H1 (cell line): ENCODE results near the gene PCF11. TPM values are rescaled to one million over a fixed set of nuclear protein-coding genes. Genes with fewer than 3 reads are reported as not detected.

Experiments
- CTBP2 ChIP-seq: IDR thresholded peaks from 2 replicates; pipeline ENCODE4 v1.7.0; 2011; ENCODE audit warnings: borderline replicate concordance, mild to moderate bottlenecking, moderate library complexity, mixed read lengths, low read length; ENCODE audit not compliant: insufficient read depth, insufficient read length
- EGR1 ChIP-seq: IDR thresholded peaks from 2 replicates; pipeline ENCODE4 v1.6.1; 2011; ENCODE audit warnings: low read depth, low read length, borderline replicate concordance
- EP300 ChIP-seq, 2 experiments: IDR thresholded peaks; 1 replicate in 1 of 2; 2 replicates in 1 of 2; pipeline ENCODE4 v1.6.1; 2011 to 2012; ENCODE audit warnings: low read depth in 2 of 2, low read length in 2 of 2, mild to moderate bottlenecking in 2 of 2, borderline replicate concordance in 1 of 2, inconsistent platforms in 1 of 2, moderate library complexity in 1 of 2
- HDAC6 ChIP-seq: IDR thresholded peaks from one replicate; pipeline ENCODE4 v1.7.1; 2012; ENCODE audit warnings: low read depth, mild to moderate bottlenecking, inconsistent platforms, low read length, moderate library complexity
- POLR2AphosphoS5 ChIP-seq: IDR thresholded peaks from 2 replicates; pipeline ENCODE4 v1.6.1; 2011; ENCODE audit warnings: low read depth, low read length
- SP4 ChIP-seq: IDR thresholded peaks from 2 replicates; pipeline ENCODE4 v1.6.1; 2012; ENCODE audit warnings: low read length, inconsistent platforms
- polyA plus RNA-seq, 7 experiments: library from polyadenylated mRNA; depleted of rRNA in 3 of 7; stranded (reverse) in 5 of 7; unstranded in 2 of 7; fragments of >200 nt in 5 of 7; fragments of 200-250 nt in 2 of 7; gene quantifications; 1 replicate in 5 of 7; 2 replicates in 1 of 7; 4 replicates in 1 of 7; pipeline versions ENCODE4 v1.2.1 to v1.2.3, GENCODE V29; 2011 to 2013; ENCODE audit warnings: missing spikeins in 2 of 7, mixed read lengths in 2 of 7
- total RNA-seq: library from RNA; stranded (reverse); fragmentation: NEBNext Ultra II Directional; extraction: Animal tissue kit (Norgen Biotek cat#: 25700); gene quantifications from 2 replicates; pipeline ENCODE4 v1.2.1, GENCODE V29; 2021
- TF ChIP-seq, protein P1 (sequence below): fragments of 300-600 bp; sonication (generic); IDR thresholded peaks from 2 replicates; pipeline ENCODE4 v1.7.1; 2012; ENCODE audit warnings: low read length, moderate library complexity, mild to moderate bottlenecking, inconsistent platforms; ENCODE audit not compliant: insufficient replicate concordance
- TF ChIP-seq, protein P2 (sequence below): IDR thresholded peaks from 2 replicates; pipeline ENCODE4 v1.6.1; 2011; ENCODE audit warnings: low read length, improper control_type of control experiment

Gene PCF11
- total and polyA plus RNA-seq, 2 of the 8 experiments (the other 6 are each of a cell fraction or from before 2014, with no cell fraction given), result 25.1 to 47.7 TPM

DNA sequence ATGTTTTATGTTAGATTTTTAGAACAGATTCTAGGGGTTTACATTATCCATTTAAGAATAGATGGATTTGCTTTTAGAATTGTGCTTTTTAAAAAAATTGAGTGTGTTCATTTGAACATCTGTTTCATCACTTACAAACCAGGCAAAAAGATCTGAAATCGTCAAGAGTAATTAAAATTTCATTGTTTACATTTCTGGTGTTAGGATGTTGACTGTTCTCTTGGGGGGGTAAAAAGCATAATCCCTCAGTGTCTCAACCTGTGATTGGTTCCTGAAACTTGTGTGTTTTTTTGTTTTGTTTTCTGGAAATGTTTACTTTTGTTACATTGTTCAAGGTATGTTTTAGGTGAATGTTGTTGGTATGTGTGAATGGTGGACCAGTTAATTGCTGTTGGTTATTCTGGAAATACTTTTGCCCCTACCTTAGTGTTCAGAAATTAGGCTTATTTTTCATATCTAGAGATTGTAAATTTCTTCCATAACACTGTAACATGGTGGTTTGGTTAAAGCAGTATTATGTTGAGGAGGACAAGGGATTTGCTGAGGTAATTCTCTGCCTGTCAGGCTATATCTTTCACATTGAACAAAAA is 4.8 kb downstream of the PCF11 start (continued):
- TF ChIP-seq, protein P1, sequence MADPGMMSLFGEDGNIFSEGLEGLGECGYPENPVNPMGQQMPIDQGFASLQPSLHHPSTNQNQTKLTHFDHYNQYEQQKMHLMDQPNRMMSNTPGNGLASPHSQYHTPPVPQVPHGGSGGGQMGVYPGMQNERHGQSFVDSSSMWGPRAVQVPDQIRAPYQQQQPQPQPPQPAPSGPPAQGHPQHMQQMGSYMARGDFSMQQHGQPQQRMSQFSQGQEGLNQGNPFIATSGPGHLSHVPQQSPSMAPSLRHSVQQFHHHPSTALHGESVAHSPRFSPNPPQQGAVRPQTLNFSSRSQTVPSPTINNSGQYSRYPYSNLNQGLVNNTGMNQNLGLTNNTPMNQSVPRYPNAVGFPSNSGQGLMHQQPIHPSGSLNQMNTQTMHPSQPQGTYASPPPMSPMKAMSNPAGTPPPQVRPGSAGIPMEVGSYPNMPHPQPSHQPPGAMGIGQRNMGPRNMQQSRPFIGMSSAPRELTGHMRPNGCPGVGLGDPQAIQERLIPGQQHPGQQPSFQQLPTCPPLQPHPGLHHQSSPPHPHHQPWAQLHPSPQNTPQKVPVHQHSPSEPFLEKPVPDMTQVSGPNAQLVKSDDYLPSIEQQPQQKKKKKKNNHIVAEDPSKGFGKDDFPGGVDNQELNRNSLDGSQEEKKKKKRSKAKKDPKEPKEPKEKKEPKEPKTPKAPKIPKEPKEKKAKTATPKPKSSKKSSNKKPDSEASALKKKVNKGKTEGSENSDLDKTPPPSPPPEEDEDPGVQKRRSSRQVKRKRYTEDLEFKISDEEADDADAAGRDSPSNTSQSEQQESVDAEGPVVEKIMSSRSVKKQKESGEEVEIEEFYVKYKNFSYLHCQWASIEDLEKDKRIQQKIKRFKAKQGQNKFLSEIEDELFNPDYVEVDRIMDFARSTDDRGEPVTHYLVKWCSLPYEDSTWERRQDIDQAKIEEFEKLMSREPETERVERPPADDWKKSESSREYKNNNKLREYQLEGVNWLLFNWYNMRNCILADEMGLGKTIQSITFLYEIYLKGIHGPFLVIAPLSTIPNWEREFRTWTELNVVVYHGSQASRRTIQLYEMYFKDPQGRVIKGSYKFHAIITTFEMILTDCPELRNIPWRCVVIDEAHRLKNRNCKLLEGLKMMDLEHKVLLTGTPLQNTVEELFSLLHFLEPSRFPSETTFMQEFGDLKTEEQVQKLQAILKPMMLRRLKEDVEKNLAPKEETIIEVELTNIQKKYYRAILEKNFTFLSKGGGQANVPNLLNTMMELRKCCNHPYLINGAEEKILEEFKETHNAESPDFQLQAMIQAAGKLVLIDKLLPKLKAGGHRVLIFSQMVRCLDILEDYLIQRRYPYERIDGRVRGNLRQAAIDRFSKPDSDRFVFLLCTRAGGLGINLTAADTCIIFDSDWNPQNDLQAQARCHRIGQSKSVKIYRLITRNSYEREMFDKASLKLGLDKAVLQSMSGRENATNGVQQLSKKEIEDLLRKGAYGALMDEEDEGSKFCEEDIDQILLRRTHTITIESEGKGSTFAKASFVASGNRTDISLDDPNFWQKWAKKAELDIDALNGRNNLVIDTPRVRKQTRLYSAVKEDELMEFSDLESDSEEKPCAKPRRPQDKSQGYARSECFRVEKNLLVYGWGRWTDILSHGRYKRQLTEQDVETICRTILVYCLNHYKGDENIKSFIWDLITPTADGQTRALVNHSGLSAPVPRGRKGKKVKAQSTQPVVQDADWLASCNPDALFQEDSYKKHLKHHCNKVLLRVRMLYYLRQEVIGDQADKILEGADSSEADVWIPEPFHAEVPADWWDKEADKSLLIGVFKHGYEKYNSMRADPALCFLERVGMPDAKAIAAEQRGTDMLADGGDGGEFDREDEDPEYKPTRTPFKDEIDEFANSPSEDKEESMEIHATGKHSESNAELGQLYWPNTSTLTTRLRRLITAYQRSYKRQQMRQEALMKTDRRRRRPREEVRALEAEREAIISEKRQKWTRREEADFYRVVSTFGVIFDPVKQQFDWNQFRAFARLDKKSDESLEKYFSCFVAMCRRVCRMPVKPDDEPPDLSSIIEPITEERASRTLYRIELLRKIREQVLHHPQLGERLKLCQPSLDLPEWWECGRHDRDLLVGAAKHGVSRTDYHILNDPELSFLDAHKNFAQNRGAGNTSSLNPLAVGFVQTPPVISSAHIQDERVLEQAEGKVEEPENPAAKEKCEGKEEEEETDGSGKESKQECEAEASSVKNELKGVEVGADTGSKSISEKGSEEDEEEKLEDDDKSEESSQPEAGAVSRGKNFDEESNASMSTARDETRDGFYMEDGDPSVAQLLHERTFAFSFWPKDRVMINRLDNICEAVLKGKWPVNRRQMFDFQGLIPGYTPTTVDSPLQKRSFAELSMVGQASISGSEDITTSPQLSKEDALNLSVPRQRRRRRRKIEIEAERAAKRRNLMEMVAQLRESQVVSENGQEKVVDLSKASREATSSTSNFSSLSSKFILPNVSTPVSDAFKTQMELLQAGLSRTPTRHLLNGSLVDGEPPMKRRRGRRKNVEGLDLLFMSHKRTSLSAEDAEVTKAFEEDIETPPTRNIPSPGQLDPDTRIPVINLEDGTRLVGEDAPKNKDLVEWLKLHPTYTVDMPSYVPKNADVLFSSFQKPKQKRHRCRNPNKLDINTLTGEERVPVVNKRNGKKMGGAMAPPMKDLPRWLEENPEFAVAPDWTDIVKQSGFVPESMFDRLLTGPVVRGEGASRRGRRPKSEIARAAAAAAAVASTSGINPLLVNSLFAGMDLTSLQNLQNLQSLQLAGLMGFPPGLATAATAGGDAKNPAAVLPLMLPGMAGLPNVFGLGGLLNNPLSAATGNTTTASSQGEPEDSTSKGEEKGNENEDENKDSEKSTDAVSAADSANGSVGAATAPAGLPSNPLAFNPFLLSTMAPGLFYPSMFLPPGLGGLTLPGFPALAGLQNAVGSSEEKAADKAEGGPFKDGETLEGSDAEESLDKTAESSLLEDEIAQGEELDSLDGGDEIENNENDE, result no peak
- TF ChIP-seq, protein P2, sequence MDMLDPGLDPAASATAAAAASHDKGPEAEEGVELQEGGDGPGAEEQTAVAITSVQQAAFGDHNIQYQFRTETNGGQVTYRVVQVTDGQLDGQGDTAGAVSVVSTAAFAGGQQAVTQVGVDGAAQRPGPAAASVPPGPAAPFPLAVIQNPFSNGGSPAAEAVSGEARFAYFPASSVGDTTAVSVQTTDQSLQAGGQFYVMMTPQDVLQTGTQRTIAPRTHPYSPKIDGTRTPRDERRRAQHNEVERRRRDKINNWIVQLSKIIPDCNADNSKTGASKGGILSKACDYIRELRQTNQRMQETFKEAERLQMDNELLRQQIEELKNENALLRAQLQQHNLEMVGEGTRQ, result no peak
- TF ChIP-seq HDAC6, result no peak
- no peak for TF ChIP-seq EP300 (IDR thresholded peaks at IDR 0.05; ENCODE audit: borderline replicate concordance in 1 of 2, low read depth in 2 of 2, low read length in 2 of 2)
- no peak for TF ChIP-seq POLR2AphosphoS5
- TF ChIP-seq SP4, result no peak
- no peak for TF ChIP-seq EGR1
- TF ChIP-seq CTBP2, result no peak
